HL-60 (cell line): ENCODE data around the gene NMUR1.

Experiments
- DNase-seq, 2 experiments: peaks; one replicate each; pipeline ENCODE4 v3.0.0-alpha.2; 2010 to 2020; ENCODE audit warnings: low read depth in 1 of 2, low spot score in 1 of 2
- H3K27ac ChIP-seq: fragments of 250-450 bp; sonication (Bioruptor Pico); replicated peaks from 2 replicates; pipeline ENCODE4 v1.5.1; 2020; ENCODE audit warnings: mild to moderate bottlenecking, moderate library complexity
- H3K27me3 ChIP-seq: fragments of 250-450 bp; sonication (Bioruptor Pico); 2 replicates; pipeline ENCODE4 v1.5.1; 2021; ENCODE audit warnings: mild to moderate bottlenecking, moderate library complexity; ENCODE audit not compliant: insufficient read depth, poor library complexity, severe bottlenecking
- H3K4me3 ChIP-seq: replicated peaks from 2 replicates; pipeline ENCODE4 v1.5.1; 2011; ENCODE audit warnings: mild to moderate bottlenecking, control low read depth, low read length; ENCODE audit not compliant: insufficient read depth
- GABPA ChIP-seq: IDR thresholded peaks from 2 replicates; pipeline ENCODE4 v1.6.1; 2012; ENCODE audit warnings: low read depth
- POLR2AphosphoS5 ChIP-seq: IDR thresholded peaks from 2 replicates; pipeline ENCODE4 v1.6.1; 2012; ENCODE audit warnings: low read depth
- REST ChIP-seq: IDR thresholded peaks from 2 replicates; pipeline ENCODE4 v1.6.1; 2012; ENCODE audit warnings: low read depth; ENCODE audit not compliant: insufficient replicate concordance
- SPI1 ChIP-seq: IDR thresholded peaks from 2 replicates; pipeline ENCODE4 v1.6.1; 2012; ENCODE audit warnings: low read depth, mild to moderate bottlenecking, borderline replicate concordance
- TF ChIP-seq, protein P1 (sequence below): IDR thresholded peaks from one replicate; pipeline ENCODE4 v1.5.1; 2011; ENCODE audit warnings: low read length, control low read depth, inconsistent platforms; ENCODE audit not compliant: insufficient read depth

Gene NMUR1

DNA sequence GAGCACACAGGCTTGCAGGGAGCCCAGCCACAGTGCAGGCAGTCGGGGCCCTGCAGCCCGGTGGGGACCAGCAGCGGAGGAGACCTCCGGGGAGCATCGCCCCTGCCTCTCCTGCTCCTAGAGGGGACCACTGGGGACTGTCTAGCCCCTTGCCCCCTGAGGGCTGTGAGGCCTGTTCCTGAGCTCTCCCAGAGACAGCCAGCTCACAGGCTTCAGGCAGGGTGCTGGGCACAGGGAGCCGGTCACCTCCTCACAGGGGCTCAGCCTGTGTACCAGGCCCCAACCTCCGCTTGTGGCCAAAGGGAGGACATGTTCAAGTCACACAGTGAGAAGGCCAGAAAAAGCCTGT, 3.5 kb upstream of the NMUR1 start:
- Histone ChIP-seq H3K27me3 (peaks cover 10% of the 10 kb centered on the region), H3K4me3 (no peak overlapping the region), H3K27ac (no peak overlapping the region)
- DNase-seq = no peak
- TF ChIP-seq POLR2AphosphoS5 (no peak), REST (no peak), GABPA (no peak), SPI1 (no peak)
- TF ChIP-seq, protein P1, sequence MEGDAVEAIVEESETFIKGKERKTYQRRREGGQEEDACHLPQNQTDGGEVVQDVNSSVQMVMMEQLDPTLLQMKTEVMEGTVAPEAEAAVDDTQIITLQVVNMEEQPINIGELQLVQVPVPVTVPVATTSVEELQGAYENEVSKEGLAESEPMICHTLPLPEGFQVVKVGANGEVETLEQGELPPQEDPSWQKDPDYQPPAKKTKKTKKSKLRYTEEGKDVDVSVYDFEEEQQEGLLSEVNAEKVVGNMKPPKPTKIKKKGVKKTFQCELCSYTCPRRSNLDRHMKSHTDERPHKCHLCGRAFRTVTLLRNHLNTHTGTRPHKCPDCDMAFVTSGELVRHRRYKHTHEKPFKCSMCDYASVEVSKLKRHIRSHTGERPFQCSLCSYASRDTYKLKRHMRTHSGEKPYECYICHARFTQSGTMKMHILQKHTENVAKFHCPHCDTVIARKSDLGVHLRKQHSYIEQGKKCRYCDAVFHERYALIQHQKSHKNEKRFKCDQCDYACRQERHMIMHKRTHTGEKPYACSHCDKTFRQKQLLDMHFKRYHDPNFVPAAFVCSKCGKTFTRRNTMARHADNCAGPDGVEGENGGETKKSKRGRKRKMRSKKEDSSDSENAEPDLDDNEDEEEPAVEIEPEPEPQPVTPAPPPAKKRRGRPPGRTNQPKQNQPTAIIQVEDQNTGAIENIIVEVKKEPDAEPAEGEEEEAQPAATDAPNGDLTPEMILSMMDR = no peak

DNA sequence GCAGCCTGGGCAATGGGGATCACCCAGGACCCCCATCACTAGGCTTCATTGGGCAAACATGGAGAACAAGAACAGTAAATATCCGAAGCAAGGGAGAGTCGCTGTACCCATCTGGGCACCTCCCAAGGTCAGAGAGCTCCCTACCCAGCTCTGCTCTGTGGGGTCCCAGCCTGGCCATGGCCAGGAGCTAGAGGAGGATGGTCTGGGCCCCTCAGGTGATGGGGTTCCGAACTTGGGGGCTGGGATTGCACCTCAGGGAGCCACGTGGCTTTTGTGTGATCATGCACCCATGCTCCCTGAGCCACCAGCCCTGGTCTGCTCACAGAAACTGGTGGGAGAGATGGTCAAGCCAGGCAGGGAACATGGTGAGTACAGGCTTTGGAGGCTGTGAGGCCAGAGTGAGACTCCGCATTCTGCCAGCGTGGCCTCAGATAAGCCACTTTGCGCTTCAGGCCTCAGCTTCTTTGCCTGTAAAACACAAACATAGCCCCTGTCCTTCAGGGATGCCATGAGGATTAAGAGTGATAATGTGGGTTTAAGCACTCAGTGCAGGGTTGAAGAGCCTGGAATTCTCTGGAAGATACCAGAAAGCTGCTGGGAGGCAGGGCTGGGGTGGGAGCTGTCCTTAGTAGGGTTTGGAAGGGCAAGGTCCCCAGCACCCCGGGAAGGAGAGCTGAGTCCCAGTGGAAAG, 3.0 kb upstream of the NMUR1 start:
- H3K27me3 ChIP-seq = peaks cover 10% of the 10 kb centered on the region
- TF ChIP-seq REST (no peak), SPI1 (no peak), GABPA (no peak), POLR2AphosphoS5 (no peak)
- TF ChIP-seq, protein P1 = no peak
- no peak overlapping the region for H3K27ac ChIP-seq
- no peak for DNase-seq
- H3K4me3 ChIP-seq = no peak overlapping the region

DNA sequence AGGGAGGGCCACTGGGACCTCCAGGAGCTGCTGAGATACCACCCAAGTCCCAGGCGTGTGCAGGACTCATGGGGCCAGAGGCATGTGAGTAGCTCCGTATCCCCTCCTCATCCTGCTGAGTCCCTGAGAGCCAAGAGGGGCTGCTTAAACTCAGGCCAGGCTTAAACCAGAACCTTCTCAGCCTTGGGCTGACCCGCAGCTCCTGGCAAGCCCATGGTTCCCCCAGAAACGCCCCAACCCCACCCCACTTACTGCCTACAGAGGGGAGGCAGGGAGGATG, 2.5 kb upstream of the NMUR1 start:
- TF ChIP-seq SPI1 (no peak), REST (no peak), GABPA (no peak), POLR2AphosphoS5 (no peak)
- TF ChIP-seq, protein P1 = no peak
- Histone ChIP-seq H3K27ac (no peak overlapping the region), H3K4me3 (no peak overlapping the region), H3K27me3 (peaks cover 10% of the 10 kb centered on the region)
- no peak for DNase-seq
